Activated naive CD8-positive, alpha-beta T cell treated with anti-CD3 and anti-CD28 coated beads, Interleukin-2, amount 10 ng/mL, durations not matched to agents 7 days and 5 days (primary cell): ENCODE data around the gene FBRS. TPM values are rescaled to one million over a fixed set of nuclear protein-coding genes. Genes with fewer than 3 reads are reported as not detected.
"Not testable (repeated sequence)": the region's sequence is repeated elsewhere in the genome, so short reads cannot be mapped to it uniquely, and the experiment has no call there.

Experiments
- ATAC-seq: fragments of 150-1000 bp; cut with Tn5 transposase; one replicate; pipeline ENCODE4 v1.10.0; 2021; ENCODE audit warnings: low read depth, moderate library complexity
- POLR2A ChIA-PET: fragments of 350-600 bp; sonication (Branson Sonifier 250); formaldehyde crosslinking; loops from one replicate; lab custom pipeline; 2021; ENCODE audit warnings: antibody characterized with exemption; lab: Charles Lee
- DNase-seq: peaks from one replicate; pipeline ENCODE4 v3.0.0; 2021
- H3K27ac Mint-ChIP-seq: one replicate; pipeline ENCODE4 v1.8.0; 2022; ENCODE audit warnings: mild to moderate bottlenecking, mixed read lengths
- H3K27me3 Mint-ChIP-seq: one replicate; pipeline ENCODE4 v1.8.0; 2022; ENCODE audit warnings: mild to moderate bottlenecking, moderate library complexity, mixed read lengths
- H3K36me3 Mint-ChIP-seq: one replicate; pipeline ENCODE4 v1.8.0; 2021; ENCODE audit warnings: mild to moderate bottlenecking, mixed read lengths
- H3K4me1 Mint-ChIP-seq: one replicate; pipeline ENCODE4 v1.8.0; 2021; ENCODE audit warnings: mixed read lengths
- H3K4me3 Mint-ChIP-seq: one replicate; pipeline ENCODE4 v1.8.0; 2022; ENCODE audit warnings: mild to moderate bottlenecking, moderate library complexity, mixed read lengths
- H3K9me3 Mint-ChIP-seq: one replicate; pipeline ENCODE4 v1.8.0; 2021; ENCODE audit warnings: mixed read lengths
- total RNA-seq, 2 experiments: library from RNA; stranded (reverse); gene quantifications; one replicate each; pipeline ENCODE4 v1.2.3, GENCODE V29; 2021

FBRS gene
- total RNA-seq, 2 experiments from 2014 or later, result 140 to 143 TPM

DNA sequence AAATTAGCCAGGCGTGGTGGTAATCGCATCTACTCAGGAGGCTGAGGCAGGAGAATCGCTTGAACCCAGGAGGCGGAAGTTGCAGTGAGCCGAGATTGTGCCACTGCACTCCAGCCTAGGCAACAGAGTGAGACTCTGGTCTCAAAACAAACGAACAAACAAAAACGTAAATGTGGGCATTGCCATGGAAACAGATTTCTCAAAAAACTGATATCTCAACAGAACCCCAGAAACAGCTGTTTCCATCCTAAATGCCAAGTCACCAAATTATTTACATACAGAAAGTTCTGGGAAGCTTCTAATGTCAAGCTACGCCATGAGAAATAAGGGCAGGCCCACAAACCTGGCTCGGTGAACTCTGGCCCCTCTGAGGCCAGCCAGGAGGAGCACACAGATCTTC, 32.0 kb upstream of the FBRS start:
- POLR2A ChIA-PET, result no interaction called here
- Mint-ChIP-seq H3K9me3 (no peaks in the 10 kb centered on the region), H3K36me3 (no peaks in the 10 kb centered on the region), H3K4me3 (no peak overlapping the region), H3K27me3 (peaks cover 5% of the 10 kb centered on the region), H3K4me1 (peaks cover 8% of the 10 kb centered on the region), H3K27ac (no peak overlapping the region)
- no peak for ATAC-seq
- no peak for DNase-seq

DNA sequence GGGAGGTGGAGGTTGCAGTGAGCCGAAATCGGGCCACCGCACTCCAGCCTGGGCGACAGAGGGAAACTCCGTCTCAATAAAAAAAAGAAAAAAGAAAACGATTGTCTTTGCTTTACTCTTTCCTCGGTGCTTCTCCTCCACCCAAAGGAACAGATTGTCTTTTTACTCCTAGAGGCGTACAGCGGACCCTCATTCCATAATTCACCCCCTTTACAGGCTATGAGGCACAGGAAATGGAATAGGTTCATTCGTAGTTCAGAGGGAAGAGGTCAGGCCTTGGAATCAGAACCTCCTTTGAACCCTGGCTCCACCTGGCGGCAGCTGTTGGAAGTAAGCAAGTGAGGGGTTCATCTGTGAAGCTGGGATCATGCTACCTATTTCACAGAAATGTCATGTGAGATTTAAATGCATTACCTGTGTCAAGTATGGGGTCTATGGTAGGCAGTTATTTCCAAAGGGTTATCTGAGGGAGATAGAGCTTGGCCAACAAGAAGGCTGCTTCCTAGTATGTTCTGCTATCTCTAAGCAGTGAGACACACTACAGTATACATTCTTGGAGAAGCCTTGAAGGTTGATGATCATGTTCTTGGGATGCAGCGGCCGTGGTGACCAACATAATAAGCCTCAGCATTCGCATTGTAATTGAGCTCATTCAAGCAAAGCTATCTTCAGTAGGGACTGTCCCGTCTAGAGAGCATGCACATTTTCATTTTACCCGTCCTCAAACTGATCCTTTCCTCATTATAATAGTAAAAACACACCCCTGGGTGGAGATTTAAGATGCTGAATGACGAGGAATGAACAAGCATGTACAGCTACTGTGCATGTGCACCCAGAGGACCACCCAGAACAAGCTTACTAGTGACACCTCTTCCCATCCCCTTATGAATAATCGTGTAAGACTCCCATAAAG, 29.3 kb upstream of the FBRS start:
- POLR2A ChIA-PET, result interaction anchor here (0.8 to 1.0 kb wide), 2 partner anchors 199 to 246 kb away, joined by 3 to 4 read pairs; partner anchors contain the start of genes DCTPP1 and SEPTIN1
- Mint-ChIP-seq H3K4me3 (peak overlapping the region; percentile 79), H3K4me1 (peaks cover 10% of the 10 kb centered on the region), H3K36me3 (no peaks in the 10 kb centered on the region), H3K27ac (peak overlapping the region; percentile 54), H3K9me3 (no peaks in the 10 kb centered on the region), H3K27me3 (peaks cover under 1% of the 10 kb centered on the region)
- ATAC-seq (peak; percentile 89), DNase-seq (peak; percentile 92)

DNA sequence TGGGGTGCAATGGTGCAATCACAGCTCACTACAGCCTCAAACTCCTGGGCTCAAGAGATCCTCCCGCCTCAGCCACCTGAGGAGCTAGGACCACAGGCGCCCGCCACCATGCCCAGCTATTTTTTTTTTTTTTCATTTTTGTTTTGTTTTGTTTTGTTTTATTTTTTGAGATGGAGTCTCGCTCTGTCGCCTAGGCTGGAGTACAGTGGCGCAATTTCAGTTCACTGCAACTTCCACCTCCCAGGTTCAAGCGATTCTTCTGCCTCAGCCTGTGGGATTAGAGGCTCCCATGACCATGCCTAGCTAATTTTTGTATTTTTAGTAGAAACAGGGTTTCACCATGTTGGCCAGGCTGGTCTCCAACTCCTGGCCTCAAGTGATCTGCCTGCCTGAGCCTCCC, 25.8 kb upstream of the FBRS start:
- H3K4me3 Mint-ChIP-seq, ATAC-seq, H3K9me3 Mint-ChIP-seq, H3K27me3 Mint-ChIP-seq, H3K27ac Mint-ChIP-seq, H3K36me3 Mint-ChIP-seq, DNase-seq: not testable (repeated sequence)
- POLR2A ChIA-PET, result interaction anchor here (0.6 to 0.9 kb wide), 2 partner anchors 30 to 237 kb away, joined by 3 read pairs; no protein-coding TSS in a partner anchor
- H3K4me1 Mint-ChIP-seq, result peaks cover 21% of the 10 kb centered on the region

DNA sequence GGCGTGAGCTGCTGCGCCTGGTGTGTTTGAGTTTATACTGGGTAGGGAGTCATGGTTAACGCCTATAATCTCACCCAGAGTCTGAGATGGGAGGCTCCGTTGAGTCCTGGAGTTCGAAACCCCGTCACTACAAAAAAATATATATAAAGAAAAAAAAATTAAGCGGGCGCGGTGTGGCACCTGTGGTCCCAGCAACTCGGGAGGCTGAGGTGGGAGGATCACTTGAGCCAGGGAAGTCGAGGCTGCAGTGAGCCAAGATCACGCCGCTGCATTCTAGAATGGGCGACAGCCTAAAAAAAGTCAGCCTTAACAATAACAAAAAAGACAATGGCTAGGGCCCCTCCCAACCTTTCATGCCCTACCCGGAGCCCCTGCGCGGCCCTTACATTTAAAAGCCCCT, 24.7 kb upstream of the FBRS start:
- ATAC-seq, result no peak
- DNase-seq, result no peak
- H3K27me3 Mint-ChIP-seq, result no peaks in the 10 kb centered on the region
- no peaks in the 10 kb centered on the region for H3K36me3 Mint-ChIP-seq
- no peaks in the 10 kb centered on the region for H3K9me3 Mint-ChIP-seq
- peaks cover 19% of the 10 kb centered on the region for H3K4me1 Mint-ChIP-seq
- H3K4me3 Mint-ChIP-seq, result peak overlapping the region; percentile 88
- peak overlapping the region; percentile 92 for H3K27ac Mint-ChIP-seq
- POLR2A ChIA-PET, result interaction anchor here (1.0 to 3.7 kb wide), 8 partner anchors 12 to 204 kb away, joined by 3 to 24 read pairs (median 6); partner anchors contain the start of genes DCTPP1, PRR14 and ZNF689

DNA sequence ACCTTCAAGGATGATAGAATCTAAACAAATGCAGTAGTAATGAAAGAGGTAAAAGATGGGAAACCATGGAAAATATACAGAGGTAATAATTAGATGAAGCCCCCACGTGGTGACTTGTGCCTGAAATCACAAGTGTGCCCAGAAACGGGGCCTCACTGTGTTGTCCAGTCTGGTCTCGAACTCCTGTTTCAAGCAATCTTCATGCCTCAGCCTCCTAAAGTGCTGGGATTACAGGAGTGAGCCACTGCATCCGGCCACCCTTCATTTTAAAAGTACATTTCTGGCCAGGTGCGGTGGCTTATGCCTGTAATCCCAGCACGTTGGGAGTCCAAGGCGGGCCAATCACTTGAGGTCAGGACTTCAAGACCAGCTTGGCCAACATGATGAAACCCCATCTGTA, 21.6 kb upstream of the FBRS start:
- Mint-ChIP-seq H3K9me3 (no peaks in the 10 kb centered on the region), H3K4me3 (no peak overlapping the region), H3K27me3 (no peaks in the 10 kb centered on the region), H3K4me1 (peaks cover 13% of the 10 kb centered on the region), H3K27ac (no peak overlapping the region), H3K36me3 (no peaks in the 10 kb centered on the region)
- POLR2A ChIA-PET, result interaction anchor here (0.8 to 3.7 kb wide), 2 partner anchors 13 to 22 kb away, joined by 3 to 24 read pairs; partner anchors contain the start of genes FBRS and PRR14
- DNase-seq (no peak), ATAC-seq (no peak)

GRCh38 chr16:30637139-30637538, 21.1 kb upstream of the FBRS start:
- H3K27ac Mint-ChIP-seq, DNase-seq, ATAC-seq, H3K9me3 Mint-ChIP-seq, H3K36me3 Mint-ChIP-seq, H3K4me3 Mint-ChIP-seq, H3K27me3 Mint-ChIP-seq: not testable (repeated sequence)
- POLR2A ChIA-PET, result interaction anchor here (0.7 to 3.7 kb wide), 4 partner anchors 13 to 918 kb away, joined by 3 to 24 read pairs (median 4); partner anchors contain the start of genes PRR14 and ZNF668
- peaks cover 13% of the 10 kb centered on the region for H3K4me1 Mint-ChIP-seq

- H3K9me3 Mint-ChIP-seq, result no peaks in the 10 kb centered on the region
- H3K4me3 Mint-ChIP-seq, result no peak overlapping the region
- POLR2A ChIA-PET, result interaction anchor here (0.6 to 1.2 kb wide), 4 partner anchors 12 to 469 kb away, joined by 3 to 4 read pairs (median 4); partner anchors contain the start of gene ZNF668
- no peaks in the 10 kb centered on the region for H3K27me3 Mint-ChIP-seq
- DNase-seq (no peak), ATAC-seq (no peak)
- no peak overlapping the region for H3K27ac Mint-ChIP-seq
- peaks cover 13% of the 10 kb centered on the region for H3K4me1 Mint-ChIP-seq
- no peaks in the 10 kb centered on the region for H3K36me3 Mint-ChIP-seq
These were observed 20.3 kb upstream of the FBRS start for GRCh38 chr16:30637944-30638343.

- Mint-ChIP-seq H3K4me1 (peaks cover 2% of the 10 kb centered on the region), H3K36me3 (no peaks in the 10 kb centered on the region), H3K4me3 (no peak overlapping the region), H3K9me3 (no peaks in the 10 kb centered on the region), H3K27me3 (no peaks in the 10 kb centered on the region), H3K27ac (no peak overlapping the region)
- POLR2A ChIA-PET, result interaction anchor here (0.6 kb wide), 2 partner anchors 8 to 542 kb away, joined by 3 to 4 read pairs; no protein-coding TSS in a partner anchor
- ATAC-seq (no peak), DNase-seq (no peak)
These were observed 16.8 kb upstream of the FBRS start for GRCh38 chr16:30641378-30641982.

DNA sequence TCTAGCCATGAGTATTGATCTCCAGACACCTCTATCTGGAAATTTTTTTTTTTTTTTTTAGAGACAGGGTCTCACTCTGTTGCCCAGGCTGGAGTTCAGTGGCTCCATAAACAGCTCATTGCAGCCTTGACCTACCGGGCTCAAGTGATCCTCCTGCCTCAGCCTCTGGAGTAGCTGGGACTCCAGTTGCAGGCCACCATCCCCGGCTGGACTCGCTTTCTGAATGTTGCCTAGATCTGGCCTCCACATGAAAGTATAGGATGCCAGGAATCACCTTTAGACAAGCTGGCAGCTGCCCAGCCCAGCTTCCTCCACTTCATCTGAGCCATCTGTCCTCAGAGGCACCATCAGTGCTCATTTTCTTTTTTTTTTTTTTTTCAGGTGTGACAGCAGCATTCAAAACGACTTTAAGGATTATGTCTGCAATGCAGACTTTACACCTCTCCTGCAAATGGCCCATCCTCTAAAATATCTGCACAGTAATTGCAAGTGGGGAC, 13.8 kb upstream of the FBRS start:
- H3K9me3 Mint-ChIP-seq, result no peaks in the 10 kb centered on the region
- no peak for ATAC-seq
- no peak for DNase-seq

DNA sequence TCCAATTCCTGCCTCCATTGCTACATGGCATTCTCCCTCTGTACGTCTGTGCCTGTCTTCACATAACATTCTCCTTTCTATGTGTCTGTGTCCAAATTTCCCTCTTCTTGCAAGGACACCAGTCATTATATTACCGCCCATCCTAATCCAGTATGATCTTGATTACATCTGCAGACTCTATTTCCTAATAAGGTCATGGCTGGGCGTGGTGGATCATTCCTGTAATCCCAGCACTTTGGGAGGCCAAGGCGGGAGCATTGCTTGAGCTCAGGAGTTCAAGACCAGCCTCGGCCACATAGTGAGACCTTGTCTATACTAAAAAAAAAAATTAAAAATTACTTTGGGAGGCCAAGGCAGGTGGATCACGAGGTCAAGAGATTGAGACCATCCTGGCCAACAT, 12.5 kb upstream of the FBRS start:
- no peaks in the 10 kb centered on the region for H3K9me3 Mint-ChIP-seq
- H3K27ac Mint-ChIP-seq, result peak overlapping the region; percentile 13
- DNase-seq (no peak), ATAC-seq (no peak)
- H3K27me3 Mint-ChIP-seq, result no peaks in the 10 kb centered on the region
- no peaks in the 10 kb centered on the region for H3K36me3 Mint-ChIP-seq
- H3K4me3 Mint-ChIP-seq, result no peak overlapping the region
- POLR2A ChIA-PET, result interaction anchor here (1.1 kb wide), 1 partner anchor 12 kb away, joined by 6 read pairs; no protein-coding TSS in a partner anchor
- H3K4me1 Mint-ChIP-seq, result peaks cover 16% of the 10 kb centered on the region

More for the DNA sequence above, 13.8 kb upstream of the FBRS start:
- H3K36me3 Mint-ChIP-seq, result no peaks in the 10 kb centered on the region
- POLR2A ChIA-PET, result no interaction called here
- H3K4me1 Mint-ChIP-seq, result peaks cover 8% of the 10 kb centered on the region
- H3K4me3 Mint-ChIP-seq, result no peak overlapping the region
- no peak overlapping the region for H3K27ac Mint-ChIP-seq
- H3K27me3 Mint-ChIP-seq, result no peaks in the 10 kb centered on the region

DNA sequence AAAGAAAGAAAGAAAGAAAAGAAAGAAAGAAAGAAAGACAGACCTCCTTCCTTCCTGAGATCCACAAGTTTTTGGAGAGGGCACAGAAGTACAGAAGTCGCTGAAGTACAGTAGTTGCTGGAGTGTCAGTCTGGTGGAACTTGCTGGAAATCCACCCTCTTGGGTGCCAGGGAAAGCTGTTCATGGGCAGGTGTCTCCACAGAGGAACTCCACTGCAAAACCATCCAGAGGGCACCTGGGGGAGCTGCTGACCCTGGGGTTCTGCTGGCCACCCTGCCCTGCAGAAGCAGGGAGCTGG, 11.0 kb upstream of the FBRS start:
- H3K9me3 Mint-ChIP-seq, result no peaks in the 10 kb centered on the region
- DNase-seq (no peak), ATAC-seq (no peak)
- H3K4me3 Mint-ChIP-seq, result no peak overlapping the region
- H3K36me3 Mint-ChIP-seq, result no peaks in the 10 kb centered on the region
- POLR2A ChIA-PET, result no interaction called here
- no peak overlapping the region for H3K27ac Mint-ChIP-seq
- H3K4me1 Mint-ChIP-seq, result peaks cover 21% of the 10 kb centered on the region
- no peaks in the 10 kb centered on the region for H3K27me3 Mint-ChIP-seq

- DNase-seq (peak; percentile 67), ATAC-seq (peak; percentile 1)
- H3K4me3 Mint-ChIP-seq, result peak overlapping the region; percentile 98
- H3K27ac Mint-ChIP-seq, result peak overlapping the region; percentile 99
- POLR2A ChIA-PET, result interaction anchor here (0.6 to 2.7 kb wide), 16 partner anchors 9 to 467 kb away, joined by 3 to 38 read pairs (median 4); partner anchors contain the start of genes CORO1A, DCTPP1, FBRS and ITGAL
- H3K4me1 Mint-ChIP-seq, result peaks cover 28% of the 10 kb centered on the region
- peaks cover 3% of the 10 kb centered on the region for H3K36me3 Mint-ChIP-seq
- H3K27me3 Mint-ChIP-seq, result no peaks in the 10 kb centered on the region
- no peaks in the 10 kb centered on the region for H3K9me3 Mint-ChIP-seq
These were observed 8.4 kb upstream of the FBRS start for GRCh38 chr16:30649725-30650368.
